ENCODE data around the gene LRRC2. TPM values are rescaled to one million over a fixed set of nuclear protein-coding genes. Genes with fewer than 3 reads are reported as not detected.

The LRRC2 gene
- total and polyA plus RNA-seq, 2 donors (not counting 3 experiments of a cell fraction or from before 2014, with no cell fraction given): 0.14 to 0.73 TPM

DNA sequence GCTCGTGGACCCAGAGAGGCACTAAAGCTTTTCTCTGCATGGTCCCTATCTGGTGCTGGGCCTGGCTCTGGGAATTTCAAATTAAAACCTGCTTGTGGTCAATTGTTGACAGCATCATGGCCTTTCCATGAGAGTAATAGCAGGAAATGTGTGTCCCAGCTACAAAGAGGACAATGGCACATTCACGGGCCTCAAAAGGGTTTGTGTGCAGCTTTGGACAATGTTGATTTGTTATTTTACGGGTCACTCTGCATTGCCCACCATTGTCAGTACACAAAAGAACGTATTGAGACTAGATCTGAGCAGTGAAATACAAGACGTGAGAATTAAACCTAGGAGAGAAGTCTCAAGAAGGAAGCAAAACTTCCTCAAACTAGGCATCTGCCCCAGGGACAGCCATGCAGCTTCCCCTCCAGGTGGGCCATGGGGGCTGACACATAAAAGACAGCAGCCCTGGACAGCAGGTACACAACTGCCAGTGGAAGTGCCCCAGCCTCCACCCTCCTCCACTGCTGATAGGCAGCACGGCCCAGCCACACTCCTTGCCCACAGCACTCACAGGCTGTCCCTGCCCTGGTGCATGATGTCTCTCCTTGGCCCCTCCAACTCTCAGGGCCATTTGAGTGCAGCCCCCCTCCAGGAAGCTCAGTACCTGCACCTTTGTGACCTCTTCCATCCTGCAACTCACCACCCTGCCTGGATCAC lies 85.5 kb downstream of the LRRC2 start:
- intact Hi-C loops (cut with micrococcal nuclease): loop anchor here (10.0 kb wide), 1 partner anchor 414 kb away; no protein-coding TSS in a partner anchor
- BruUV-seq (replicated peaks): no TSS peak

More for the DNA sequence above, 85.5 kb downstream of the LRRC2 start:
- DNase-seq (ENCODE audit: low read depth, low spot score): no peak
- Histone ChIP-seq H2AFZ (ENCODE audit: low read depth, low read length) (no peak overlapping the region), H3K9me3 (replicated peaks; ENCODE audit: control insufficient read depth, insufficient read depth, low read length) (no peaks in the 10 kb centered on the region), H3K27me3 (ENCODE audit: control insufficient read depth in 2 of 2, insufficient read depth in 2 of 2, low read length in 2 of 2) (peaks cover 0 to 2% of the 10 kb centered on the region in 2 experiments), H3K4me3 (replicated peaks in 1 of 3; ENCODE audit: insufficient read depth in 1 of 3, low read depth in 1 of 3, low read length in 3 of 3) (no peak overlapping the region), H3K36me3 (ENCODE audit: control insufficient read depth in 2 of 2, extremely low read depth in 1 of 2, insufficient read depth in 2 of 2, low read length in 2 of 2) (no peaks in the 10 kb centered on the region), H3K4me2 (ENCODE audit: insufficient read depth, low read length) (no peak overlapping the region), H3K4me1 (ENCODE audit: control insufficient read depth, extremely low read depth, insufficient read depth, low read length) (no peaks in the 10 kb centered on the region), H4K20me1 (replicated peaks; ENCODE audit: control insufficient read depth, extremely low read depth, insufficient read depth, low read length) (no peaks in the 10 kb centered on the region), H3K9me1 (replicated peaks; ENCODE audit: control insufficient read depth, extremely low read depth, insufficient read depth, low read length) (no peaks in the 10 kb centered on the region), H3K79me2 (ENCODE audit: control insufficient read depth, insufficient read depth, low read length) (no peaks in the 10 kb centered on the region), H3K27ac (ENCODE audit: insufficient read depth, low read depth, low read length) (no peak overlapping the region), H3K9ac (replicated peaks; ENCODE audit: extremely low read depth, insufficient read depth, low read length) (no peak overlapping the region)
- dilution Hi-C loops (cut with MboI; ENCODE audit: extremely low pct_ligation_motif_present, low sequenced_read_pairs): no loop called here
- TF ChIP-seq, protein P1, sequence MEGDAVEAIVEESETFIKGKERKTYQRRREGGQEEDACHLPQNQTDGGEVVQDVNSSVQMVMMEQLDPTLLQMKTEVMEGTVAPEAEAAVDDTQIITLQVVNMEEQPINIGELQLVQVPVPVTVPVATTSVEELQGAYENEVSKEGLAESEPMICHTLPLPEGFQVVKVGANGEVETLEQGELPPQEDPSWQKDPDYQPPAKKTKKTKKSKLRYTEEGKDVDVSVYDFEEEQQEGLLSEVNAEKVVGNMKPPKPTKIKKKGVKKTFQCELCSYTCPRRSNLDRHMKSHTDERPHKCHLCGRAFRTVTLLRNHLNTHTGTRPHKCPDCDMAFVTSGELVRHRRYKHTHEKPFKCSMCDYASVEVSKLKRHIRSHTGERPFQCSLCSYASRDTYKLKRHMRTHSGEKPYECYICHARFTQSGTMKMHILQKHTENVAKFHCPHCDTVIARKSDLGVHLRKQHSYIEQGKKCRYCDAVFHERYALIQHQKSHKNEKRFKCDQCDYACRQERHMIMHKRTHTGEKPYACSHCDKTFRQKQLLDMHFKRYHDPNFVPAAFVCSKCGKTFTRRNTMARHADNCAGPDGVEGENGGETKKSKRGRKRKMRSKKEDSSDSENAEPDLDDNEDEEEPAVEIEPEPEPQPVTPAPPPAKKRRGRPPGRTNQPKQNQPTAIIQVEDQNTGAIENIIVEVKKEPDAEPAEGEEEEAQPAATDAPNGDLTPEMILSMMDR (IDR thresholded peaks at IDR 0.05; ENCODE audit: extremely low read depth in 1 of 2, insufficient read depth in 1 of 2, low read depth in 1 of 2, low read length in 2 of 2): no peak
- TF ChIP-seq, protein P2, sequence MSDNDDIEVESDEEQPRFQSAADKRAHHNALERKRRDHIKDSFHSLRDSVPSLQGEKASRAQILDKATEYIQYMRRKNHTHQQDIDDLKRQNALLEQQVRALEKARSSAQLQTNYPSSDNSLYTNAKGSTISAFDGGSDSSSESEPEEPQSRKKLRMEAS (IDR thresholded peaks at IDR 0.05; ENCODE audit: insufficient read depth, insufficient read length): no peak
- TF ChIP-seq FOS (IDR thresholded peaks at IDR 0.05; ENCODE audit: borderline replicate concordance, insufficient read depth, low read length) (no peak), GATA2 (IDR thresholded peaks at IDR 0.05; ENCODE audit: insufficient read depth, insufficient read length, low read depth, low read length) (no peak), POLR2AphosphoS5 (IDR thresholded peaks at IDR 0.05; ENCODE audit: insufficient read depth, low read depth, low read length) (no peak), POLR2A (IDR thresholded peaks at IDR 0.05; ENCODE audit: low read depth, low read length) (no peak), MYC (IDR thresholded peaks at IDR 0.05; ENCODE audit: low read depth, low read length) (no peak), JUN (IDR thresholded peaks at IDR 0.05; ENCODE audit: borderline replicate concordance, insufficient read depth, insufficient read length, low read depth) (no peak), EZH2 (IDR thresholded peaks at IDR 0.05; ENCODE audit: borderline replicate concordance, low read depth, low read length, severe bottlenecking) (no peak)
- POLR2A ChIA-PET: no interaction called here
- no peak for FAIRE-seq
- CTCF ChIA-PET: interaction anchor here (1.0 to 1.7 kb wide), 3 partner anchors 8 to 31 kb away, joined by 3 to 10 read pairs (median 6); no protein-coding TSS in a partner anchor
